ENCODE data around the gene TIMM8A.
"Not testable (repeated sequence)": the region's sequence is repeated elsewhere in the genome, so short reads cannot be mapped to it uniquely, and the experiment has no call there.

Gene TIMM8A

GRCh38 chrX:101357166-101357795 is 8.7 kb upstream of the TIMM8A start:
- no peak for DNase-seq

- no peak for DNase-seq
Observed at GRCh38 chrX:101349193-101349562, 636 bp upstream of the TIMM8A start.

GRCh38 chrX:101347859-101348451 is 587 bp downstream of the TIMM8A start:
- DNase-seq = no peak

- no peak for DNase-seq
Observed at GRCh38 chrX:101337776-101338271, 10.7 kb downstream of the TIMM8A start.

GRCh38 chrX:101334310-101334709 is 14.2 kb downstream of the TIMM8A start:
- DNase-seq = not testable (repeated sequence)

GRCh38 chrX:101326600-101326999 is 21.9 kb downstream of the TIMM8A start:
- not testable (repeated sequence) for DNase-seq

GRCh38 chrX:101303790-101304189 is 44.8 kb downstream of the TIMM8A start:
- DNase-seq = no peak
